ENCODE data around the gene TAS2R8. TPM values are rescaled to one million over a fixed set of nuclear protein-coding genes. Genes with fewer than 3 reads are reported as not detected.
"Not testable (repeated sequence)": the region's sequence is repeated elsewhere in the genome, so short reads cannot be mapped to it uniquely, and the experiment has no call there.

The TAS2R8 gene
- total RNA-seq, 1 experiment from 2014 or later, result not detected

DNA sequence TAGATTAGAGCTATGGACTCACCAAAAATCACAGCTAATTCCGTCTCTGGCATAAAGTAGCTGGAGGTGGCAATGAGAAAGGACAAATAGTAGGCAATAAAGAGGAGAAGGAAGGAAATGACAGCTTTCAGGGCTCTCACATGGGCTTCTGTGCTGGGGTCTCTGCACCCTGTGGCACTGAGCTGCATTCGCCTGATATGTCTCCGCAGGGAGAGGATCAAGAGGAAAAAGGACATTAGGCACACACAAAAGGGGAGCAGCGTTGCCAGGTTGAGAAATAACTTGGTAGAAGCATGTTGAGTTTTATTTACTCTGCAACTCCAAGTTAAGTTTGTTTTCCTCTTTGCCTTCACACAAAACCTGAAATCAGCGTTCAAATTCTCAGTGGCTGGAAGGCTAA is 5.3 kb downstream of the TAS2R8 start:
- Histone ChIP-seq H3K27me3 (ENCODE audit: control insufficient read depth, insufficient read depth, low read length) (no peaks in the 10 kb centered on the region), H3K36me3 (replicated peaks; ENCODE audit: control insufficient read depth, insufficient read depth, low read length) (no peaks in the 10 kb centered on the region), H3K4me3 (ENCODE audit: insufficient read depth, low read depth, low read length) (no peak overlapping the region)
- no peak for DNase-seq

DNA sequence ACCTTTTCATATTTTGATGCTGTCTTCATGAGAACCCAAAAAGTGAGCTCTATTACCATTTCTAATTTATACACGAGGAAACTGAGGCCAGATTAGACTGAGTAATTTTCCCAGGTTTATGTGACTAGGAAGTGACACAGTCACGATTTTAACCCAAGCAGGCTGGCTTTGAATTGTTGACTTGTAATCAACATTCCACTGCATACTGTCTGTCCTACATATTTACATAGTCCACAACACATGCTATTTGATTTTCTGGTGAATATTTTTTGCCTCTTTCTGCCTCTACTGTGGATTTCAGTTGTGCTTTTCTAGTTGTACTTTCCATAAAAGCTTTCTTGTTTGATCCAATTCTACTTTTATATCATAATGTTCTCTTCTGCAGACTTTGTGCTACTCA is 12.9 kb downstream of the TAS2R8 start:
- Histone ChIP-seq H3K27me3 (ENCODE audit: control insufficient read depth, insufficient read depth, low read length) (no peaks in the 10 kb centered on the region), H3K36me3 (replicated peaks; ENCODE audit: control insufficient read depth, insufficient read depth, low read length) (no peaks in the 10 kb centered on the region), H3K4me3 (ENCODE audit: insufficient read depth, low read depth, low read length) (no peak overlapping the region)
- no peak for DNase-seq

DNA sequence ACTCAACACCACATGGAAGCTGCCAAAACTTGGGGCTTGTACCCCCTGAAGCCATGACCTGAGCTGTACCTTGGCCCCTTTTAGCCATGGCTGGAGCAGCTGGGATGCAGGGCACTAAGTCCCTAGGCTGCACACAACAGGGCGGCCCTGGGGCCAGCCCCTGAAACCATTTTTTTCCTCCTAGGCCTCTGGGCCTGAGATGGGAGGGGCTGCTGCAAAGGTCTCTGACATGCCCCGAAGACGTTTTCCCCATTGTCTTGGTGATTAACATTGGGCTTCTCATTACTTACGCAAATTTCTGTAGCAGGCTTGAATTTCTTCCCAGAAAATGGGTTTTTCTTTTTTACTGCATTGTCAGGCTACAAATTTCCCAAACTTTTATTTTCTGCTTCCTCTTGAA is 15.3 kb downstream of the TAS2R8 start:
- H3K27me3 ChIP-seq (ENCODE audit: control insufficient read depth, insufficient read depth, low read length); DNase-seq; H3K36me3 ChIP-seq (replicated peaks; ENCODE audit: control insufficient read depth, insufficient read depth, low read length); H3K4me3 ChIP-seq (ENCODE audit: insufficient read depth, low read depth, low read length): not testable (repeated sequence)

DNA sequence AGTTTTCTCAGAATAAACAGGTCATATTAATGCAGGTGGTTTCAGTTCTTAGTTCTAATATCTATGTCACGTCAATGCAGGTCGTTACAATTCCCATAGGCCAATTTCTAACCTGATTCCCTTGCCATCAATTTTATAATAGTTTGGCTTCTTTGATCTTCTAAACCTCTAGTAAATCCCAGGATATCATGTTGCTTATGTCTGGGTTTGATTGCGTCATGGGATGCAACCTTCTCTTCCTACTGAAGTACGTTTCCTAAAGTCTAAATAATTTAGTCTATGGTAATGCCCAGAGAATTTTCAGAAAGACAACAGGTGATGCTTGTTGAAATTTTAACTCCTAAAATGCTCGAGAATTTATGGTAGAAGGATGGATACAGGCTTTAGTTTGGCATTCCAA is 23.8 kb downstream of the TAS2R8 start:
- Histone ChIP-seq H3K4me3 (ENCODE audit: insufficient read depth, low read depth, low read length) (no peak overlapping the region), H3K36me3 (replicated peaks; ENCODE audit: control insufficient read depth, insufficient read depth, low read length) (no peaks in the 10 kb centered on the region), H3K27me3 (ENCODE audit: control insufficient read depth, insufficient read depth, low read length) (no peaks in the 10 kb centered on the region)
- DNase-seq, result no peak

GRCh38 chr12:10779103-10779502 is 28.0 kb downstream of the TAS2R8 start:
- DNase-seq, result no peak
- Histone ChIP-seq H3K4me3 (ENCODE audit: insufficient read depth, low read depth, low read length) (no peak overlapping the region), H3K27me3 (ENCODE audit: control insufficient read depth, insufficient read depth, low read length) (no peaks in the 10 kb centered on the region), H3K36me3 (replicated peaks; ENCODE audit: control insufficient read depth, insufficient read depth, low read length) (no peaks in the 10 kb centered on the region)

GRCh38 chr12:10771132-10771733 is 35.9 kb downstream of the TAS2R8 start:
- peak; percentile 8 for DNase-seq
- Histone ChIP-seq H3K36me3 (replicated peaks; ENCODE audit: control insufficient read depth, insufficient read depth, low read length) (no peaks in the 10 kb centered on the region), H3K4me3 (ENCODE audit: insufficient read depth, low read depth, low read length) (no peak overlapping the region), H3K27me3 (ENCODE audit: control insufficient read depth, insufficient read depth, low read length) (no peaks in the 10 kb centered on the region)

GRCh38 chr12:10759657-10760056 is 47.4 kb downstream of the TAS2R8 start:
- DNase-seq, result no peak
- no peaks in the 10 kb centered on the region for H3K27me3 ChIP-seq (ENCODE audit: control insufficient read depth, insufficient read depth, low read length)
- H3K36me3 ChIP-seq (replicated peaks; ENCODE audit: control insufficient read depth, insufficient read depth, low read length), result no peaks in the 10 kb centered on the region
- H3K4me3 ChIP-seq (ENCODE audit: insufficient read depth, low read depth, low read length), result no peak overlapping the region

GRCh38 chr12:10756194-10756593 is 50.9 kb downstream of the TAS2R8 start:
- no peaks in the 10 kb centered on the region for H3K27me3 ChIP-seq (ENCODE audit: control insufficient read depth, insufficient read depth, low read length)
- no peak for DNase-seq
- no peak overlapping the region for H3K4me3 ChIP-seq (ENCODE audit: insufficient read depth, low read depth, low read length)
- no peaks in the 10 kb centered on the region for H3K36me3 ChIP-seq (replicated peaks; ENCODE audit: control insufficient read depth, insufficient read depth, low read length)

Other genes starting within 250 kb of the TAS2R8 start
- gene MAGOHB, start 193.7 kb downstream of the TAS2R8 start, total RNA-seq (2014; rRNA removed; shearing (Covaris generic)), result 23.1 and 29.1 TPM in 2 replicates
- 2.0 and 2.9 TPM in 2 replicates for gene STYK1, start 133.2 kb downstream of the TAS2R8 start, total RNA-seq (2014; rRNA removed; shearing (Covaris generic))
- 108 and 140 TPM in 2 replicates for gene YBX3, start 84.0 kb downstream of the TAS2R8 start, total RNA-seq (2014; rRNA removed; shearing (Covaris generic))
- gene TAS2R7, start 4.7 kb downstream of the TAS2R8 start, total RNA-seq (2014; rRNA removed; shearing (Covaris generic)), result not detected in 2 replicates
- not detected in 2 replicates for gene TAS2R9, start 2.9 kb upstream of the TAS2R8 start, total RNA-seq (2014; rRNA removed; shearing (Covaris generic))
- 0.10 TPM in 1 of 2 replicates, not detected in the other for gene TAS2R10, start 19.1 kb upstream of the TAS2R8 start, total RNA-seq (2014; rRNA removed; shearing (Covaris generic))
- gene PRR4, start 42.2 kb upstream of the TAS2R8 start, total RNA-seq (2014; rRNA removed; shearing (Covaris generic)), result 0.78 and 2.1 TPM in 2 replicates
- gene PRH1, start 77.0 kb upstream of the TAS2R8 start, total RNA-seq (2014; rRNA removed; shearing (Covaris generic)), result 5.2 and 7.0 TPM in 2 replicates
- gene TAS2R13, start 102.3 kb upstream of the TAS2R8 start, total RNA-seq (2014; rRNA removed; shearing (Covaris generic)), result 0.24 TPM in 1 of 2 replicates, not detected in the other
- 0.21 TPM in 1 of 2 replicates, not detected in the other for gene PRH2, start 122.0 kb upstream of the TAS2R8 start, total RNA-seq (2014; rRNA removed; shearing (Covaris generic))
- 0.10 and 0.92 TPM in 2 replicates for gene TAS2R14, start 132.0 kb upstream of the TAS2R8 start, total RNA-seq (2014; rRNA removed; shearing (Covaris generic))
- 0.76 and 0.85 TPM in 2 replicates for gene TAS2R50, start 179.6 kb upstream of the TAS2R8 start, total RNA-seq (2014; rRNA removed; shearing (Covaris generic))
- 0.26 and 0.38 TPM in 2 replicates for gene TAS2R20, start 191.0 kb upstream of the TAS2R8 start, total RNA-seq (2014; rRNA removed; shearing (Covaris generic))
- 0.62 and 1.3 TPM in 2 replicates for gene TAS2R19, start 215.3 kb upstream of the TAS2R8 start, total RNA-seq (2014; rRNA removed; shearing (Covaris generic))
- gene TAS2R31, start 224.1 kb upstream of the TAS2R8 start, total RNA-seq (2014; rRNA removed; shearing (Covaris generic)), result 0.48 and 0.55 TPM in 2 replicates

Measured in H7 (cell line).